Panc1 (cell line): ENCODE measurements around the gene ZNF76.

Experiments used
- CTCF ChIP-seq: fragments of 450-650 bp; IDR thresholded peaks from 2 replicates; pipeline ENCODE4 v1.5.1; 2017; ENCODE audit warnings: mild to moderate bottlenecking
- TCF7L2 ChIP-seq: IDR thresholded peaks from 2 replicates; pipeline ENCODE4 v1.6.1; 2011; ENCODE audit warnings: mild to moderate bottlenecking, low read depth, low read length, inconsistent platforms
- TF ChIP-seq, protein P1 (sequence below), 2 experiments: IDR thresholded peaks; 2 replicates each; pipeline ENCODE4 v1.6.1; 2011 to 2012; ENCODE audit warnings: low read depth in 2 of 2, control low read depth in 1 of 2, low read length in 1 of 2, mild to moderate bottlenecking in 1 of 2, moderate library complexity in 1 of 2; ENCODE audit not compliant: insufficient read depth in 1 of 2

- TF ChIP-seq CTCF (no peak), TCF7L2 (no peak)
- TF ChIP-seq, protein P1, sequence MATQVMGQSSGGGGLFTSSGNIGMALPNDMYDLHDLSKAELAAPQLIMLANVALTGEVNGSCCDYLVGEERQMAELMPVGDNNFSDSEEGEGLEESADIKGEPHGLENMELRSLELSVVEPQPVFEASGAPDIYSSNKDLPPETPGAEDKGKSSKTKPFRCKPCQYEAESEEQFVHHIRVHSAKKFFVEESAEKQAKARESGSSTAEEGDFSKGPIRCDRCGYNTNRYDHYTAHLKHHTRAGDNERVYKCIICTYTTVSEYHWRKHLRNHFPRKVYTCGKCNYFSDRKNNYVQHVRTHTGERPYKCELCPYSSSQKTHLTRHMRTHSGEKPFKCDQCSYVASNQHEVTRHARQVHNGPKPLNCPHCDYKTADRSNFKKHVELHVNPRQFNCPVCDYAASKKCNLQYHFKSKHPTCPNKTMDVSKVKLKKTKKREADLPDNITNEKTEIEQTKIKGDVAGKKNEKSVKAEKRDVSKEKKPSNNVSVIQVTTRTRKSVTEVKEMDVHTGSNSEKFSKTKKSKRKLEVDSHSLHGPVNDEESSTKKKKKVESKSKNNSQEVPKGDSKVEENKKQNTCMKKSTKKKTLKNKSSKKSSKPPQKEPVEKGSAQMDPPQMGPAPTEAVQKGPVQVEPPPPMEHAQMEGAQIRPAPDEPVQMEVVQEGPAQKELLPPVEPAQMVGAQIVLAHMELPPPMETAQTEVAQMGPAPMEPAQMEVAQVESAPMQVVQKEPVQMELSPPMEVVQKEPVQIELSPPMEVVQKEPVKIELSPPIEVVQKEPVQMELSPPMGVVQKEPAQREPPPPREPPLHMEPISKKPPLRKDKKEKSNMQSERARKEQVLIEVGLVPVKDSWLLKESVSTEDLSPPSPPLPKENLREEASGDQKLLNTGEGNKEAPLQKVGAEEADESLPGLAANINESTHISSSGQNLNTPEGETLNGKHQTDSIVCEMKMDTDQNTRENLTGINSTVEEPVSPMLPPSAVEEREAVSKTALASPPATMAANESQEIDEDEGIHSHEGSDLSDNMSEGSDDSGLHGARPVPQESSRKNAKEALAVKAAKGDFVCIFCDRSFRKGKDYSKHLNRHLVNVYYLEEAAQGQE (IDR thresholded peaks at IDR 0.05; ENCODE audit: insufficient read depth in 1 of 2, low read depth in 2 of 2, low read length in 1 of 2), result no peak
Measured at GRCh38 chr6:35310265-35310831, 50.8 kb downstream of the ZNF76 start.
